H1 (cell line): ENCODE results near the gene SPOUT1. TPM values are rescaled to one million over a fixed set of nuclear protein-coding genes. Genes with fewer than 3 reads are reported as not detected.

Experiments used
- CTCF ChIA-PET: fragments of 300-600 bp; sonication (Branson Sonifier 250); formaldehyde crosslinking; loops from one replicate; lab custom pipeline; 2021; ENCODE audit not compliant: partially characterized antibody; lab: Charles Lee
- POLR2A ChIA-PET: fragments of 300-600 bp; sonication (Branson Sonifier 250); formaldehyde crosslinking; loops from one replicate; lab custom pipeline; 2021; ENCODE audit warnings: inconsistent platforms; ENCODE audit not compliant: partially characterized antibody; lab: Charles Lee
- DNase-seq, 2 experiments: peaks; one replicate each; pipeline versions ENCODE4 v3.0.0 to v3.0.0-alpha.2; 2010 to 2022; ENCODE audit warnings: low spot score in 2 of 2, low read depth in 1 of 2, mixed read lengths in 1 of 2
- FAIRE-seq: peaks from 2 replicates; lab custom pipeline; 2011; peaks lifted over from hg19 to GRCh38; lab: Jason Lieb, UNC
- H2AFZ ChIP-seq: 2 replicates; pipeline ENCODE4 v1.8.1; 2012; ENCODE audit warnings: low read length, inconsistent platforms
- H2AK5ac ChIP-seq: 2 replicates; pipeline ENCODE4 v1.6.1; 2013; ENCODE audit warnings: low read depth, low read length
- H2BK120ac ChIP-seq: replicated peaks from 2 replicates; pipeline ENCODE3; 2013; ENCODE audit warnings: low read depth, low read length, inconsistent platforms
- H2BK12ac ChIP-seq: 2 replicates; pipeline ENCODE4 v1.6.1; 2013; ENCODE audit warnings: low read depth, low read length
- H2BK15ac ChIP-seq: 2 replicates; pipeline ENCODE4 v1.6.1; 2013; ENCODE audit warnings: low read length
- H2BK20ac ChIP-seq: 2 replicates; pipeline ENCODE4 v1.6.1; 2013; ENCODE audit warnings: low read length
- H2BK5ac ChIP-seq: 2 replicates; pipeline ENCODE4 v1.6.1; 2013; ENCODE audit warnings: low read depth, low read length
- H3K14ac ChIP-seq: 2 replicates; pipeline ENCODE4 v1.6.1; 2013; ENCODE audit warnings: inconsistent platforms; ENCODE audit not compliant: insufficient read length
- H3K18ac ChIP-seq: 2 replicates; pipeline ENCODE4 v1.6.1; 2013; ENCODE audit warnings: low read length; ENCODE audit errors: extremely low read depth
- H3K23ac ChIP-seq: 2 replicates; pipeline ENCODE4 v1.6.1; 2013; ENCODE audit warnings: inconsistent platforms; ENCODE audit not compliant: insufficient read length
- H3K23me2 ChIP-seq: 2 replicates; pipeline ENCODE4 v1.6.1; 2013; ENCODE audit warnings: low read depth, low read length
- H3K27ac ChIP-seq: 2 replicates; pipeline ENCODE4 v1.6.1; 2011; ENCODE audit warnings: low read depth, low read length, inconsistent platforms
- H3K27me3 ChIP-seq, 4 experiments: replicated peaks in 1 of 4; 1 replicate in 1 of 4; 2 replicates in 3 of 4; pipeline versions ENCODE4 v1.6.1 to v1.8.1; 2011 to 2013; ENCODE audit warnings: low read length in 3 of 4, mild to moderate bottlenecking in 3 of 4, inconsistent platforms in 2 of 4, mixed read lengths in 2 of 4, moderate library complexity in 1 of 4; ENCODE audit not compliant: control insufficient read depth in 3 of 4, insufficient read depth in 3 of 4; ENCODE audit errors: extremely low read depth in 1 of 4
- H3K36me3 ChIP-seq, 4 experiments: 2 replicates each; pipeline versions ENCODE4 v1.6.1 to v1.8.1; 2011 to 2013; ENCODE audit warnings: mild to moderate bottlenecking in 4 of 4, low read length in 3 of 4, moderate library complexity in 2 of 4, control low read depth in 1 of 4, inconsistent platforms in 1 of 4; ENCODE audit not compliant: insufficient read depth in 4 of 4, control insufficient read depth in 2 of 4
- H3K4ac ChIP-seq: replicated peaks from 2 replicates; pipeline ENCODE3; 2013; ENCODE audit warnings: low read length, low read depth, mixed read lengths, inconsistent platforms; ENCODE audit not compliant: insufficient read length
- H3K4me1 ChIP-seq, 4 experiments: replicated peaks in 1 of 4; 1 replicate in 1 of 4; 2 replicates in 3 of 4; pipeline versions ENCODE4 v1.6.1 to v1.8.1; 2011 to 2013; ENCODE audit warnings: low read length in 3 of 4, inconsistent platforms in 2 of 4, mixed read lengths in 1 of 4; ENCODE audit not compliant: insufficient read depth in 4 of 4, control insufficient read depth in 3 of 4
- H3K4me2 ChIP-seq, 2 experiments: 2 replicates each; pipeline versions ENCODE4 v1.6.1 to v1.8.1; 2011 to 2013; ENCODE audit warnings: low read depth in 2 of 2, low read length in 2 of 2, control low read depth in 1 of 2, inconsistent platforms in 1 of 2, mild to moderate bottlenecking in 1 of 2; ENCODE audit not compliant: insufficient read depth in 1 of 2
- H3K4me3 ChIP-seq, 4 experiments: fragments of 200-600, 300-600 bp in 1 of 4; sonication (generic), shearing (Covaris generic), sonication (Bioruptor Twin) in 1 of 4; 2 replicates each; pipeline versions ENCODE4 v1.5.1 to v1.8.1; 2011 to 2016; ENCODE audit warnings: low read length in 4 of 4, low read depth in 3 of 4, control low read depth in 2 of 4, inconsistent platforms in 2 of 4, mild to moderate bottlenecking in 2 of 4, mixed read lengths in 1 of 4, moderate library complexity in 1 of 4; ENCODE audit not compliant: insufficient read depth in 2 of 4; ENCODE audit errors: extremely low read depth in 1 of 4
- H3K56ac ChIP-seq: replicated peaks from 2 replicates; pipeline ENCODE3; 2013; ENCODE audit warnings: low read depth, mild to moderate bottlenecking, mixed read lengths, low read length, inconsistent platforms; ENCODE audit not compliant: insufficient read length
- H3K79me1 ChIP-seq: 2 replicates; pipeline ENCODE4 v1.6.1; 2013; ENCODE audit warnings: low read depth, low read length, control low read depth
- H3K79me2 ChIP-seq, 2 experiments: 2 replicates each; pipeline versions ENCODE4 v1.6.1 to v1.8.1; 2012 to 2013; ENCODE audit warnings: low read length in 2 of 2, mild to moderate bottlenecking in 2 of 2, inconsistent platforms in 1 of 2; ENCODE audit not compliant: insufficient read depth in 2 of 2, control insufficient read depth in 1 of 2
- H3K9ac ChIP-seq, 4 experiments: replicated peaks in 1 of 4; 1 replicate in 1 of 4; 2 replicates in 3 of 4; pipeline versions ENCODE4 v1.6.1 to v1.8.1; 2011 to 2013; ENCODE audit warnings: low read depth in 3 of 4, low read length in 3 of 4, control low read depth in 2 of 4, mild to moderate bottlenecking in 2 of 4, moderate library complexity in 2 of 4, inconsistent platforms in 1 of 4; ENCODE audit errors: extremely low read depth in 1 of 4
- H3K9me3 ChIP-seq, 2 experiments: 2 replicates each; pipeline versions ENCODE4 v1.6.1 to v1.8.1; 2012 to 2013; ENCODE audit warnings: mild to moderate bottlenecking in 2 of 2, moderate library complexity in 2 of 2, control low read depth in 1 of 2, inconsistent platforms in 1 of 2, low read depth in 1 of 2, low read length in 1 of 2, mixed read lengths in 1 of 2; ENCODE audit not compliant: insufficient read depth in 2 of 2
- H4K20me1 ChIP-seq, 2 experiments: replicated peaks in 1 of 2; 2 replicates each; pipeline versions ENCODE3 to v1.8.1; 2011 to 2013; ENCODE audit warnings: inconsistent platforms in 2 of 2, low read length in 2 of 2, mild to moderate bottlenecking in 1 of 2; ENCODE audit not compliant: insufficient read depth in 2 of 2, control insufficient read depth in 1 of 2
- H4K5ac ChIP-seq: 2 replicates; pipeline ENCODE4 v1.6.1; 2013; ENCODE audit warnings: low read length, low read depth, mixed read lengths, inconsistent platforms; ENCODE audit not compliant: insufficient read length
- H4K8ac ChIP-seq: 2 replicates; pipeline ENCODE4 v1.8.0; 2013; ENCODE audit warnings: mild to moderate bottlenecking, moderate library complexity, low read length, inconsistent platforms; ENCODE audit not compliant: insufficient read depth; ENCODE audit errors: extremely low read depth
- H4K91ac ChIP-seq: replicated peaks from 2 replicates; pipeline ENCODE3; 2013; ENCODE audit warnings: low read length, mixed read lengths, inconsistent platforms; ENCODE audit not compliant: insufficient read length
- ASH2L ChIP-seq: fragments of 200-600, 300-600 bp; sonication (generic); IDR thresholded peaks from one replicate; pipeline ENCODE4 v1.7.1; 2017; ENCODE audit warnings: low read length
- CBX8 ChIP-seq: fragments of 300-800, 300-1000 bp; sonication (generic); IDR thresholded peaks from 2 replicates; pipeline ENCODE4 v1.7.1; 2016; ENCODE audit warnings: low read depth, low read length, borderline replicate concordance
- CEBPB ChIP-seq: IDR thresholded peaks from 2 replicates; pipeline ENCODE4 v1.6.1; 2012; ENCODE audit warnings: low read depth, low read length
- CHD1 ChIP-seq: IDR thresholded peaks from 2 replicates; pipeline ENCODE4 v1.6.1; 2012; ENCODE audit warnings: low read depth, low read length, improper control_type of control experiment
- CHD2 ChIP-seq: IDR thresholded peaks from 2 replicates; pipeline ENCODE4 v1.6.1; 2012; ENCODE audit warnings: low read length, improper control_type of control experiment
- GTF2F1 ChIP-seq: IDR thresholded peaks from 2 replicates; pipeline ENCODE4 v1.6.1; 2012; ENCODE audit warnings: low read depth, low read length, improper control_type of control experiment, borderline replicate concordance
- POU5F1 ChIP-seq: IDR thresholded peaks from 2 replicates; pipeline ENCODE4 v1.6.1; 2011; ENCODE audit warnings: low read depth, mild to moderate bottlenecking, low read length, moderate library complexity
- SIN3A ChIP-seq, 2 experiments: IDR thresholded peaks in 1 of 2; conservative IDR thresholded peaks in 1 of 2; 2 replicates each; pipeline ENCODE4 v1.6.1; 2011 to 2012; ENCODE audit warnings: low read length in 2 of 2, improper control_type of control experiment in 1 of 2, low read depth in 1 of 2, mild to moderate bottlenecking in 1 of 2
- SIRT6 ChIP-seq: IDR thresholded peaks from one replicate; pipeline ENCODE4 v1.7.1; 2012; ENCODE audit warnings: low read length, inconsistent platforms
- SP4 ChIP-seq: IDR thresholded peaks from 2 replicates; pipeline ENCODE4 v1.6.1; 2012; ENCODE audit warnings: low read length, inconsistent platforms
- SRF ChIP-seq: IDR thresholded peaks from 2 replicates; pipeline ENCODE4 v1.6.1; 2011; ENCODE audit warnings: mild to moderate bottlenecking, low read depth, low read length, moderate library complexity
- TBP ChIP-seq: IDR thresholded peaks from 2 replicates; pipeline ENCODE4 v1.6.1; 2011; ENCODE audit warnings: low read depth, low read length, improper control_type of control experiment
- TEAD4 ChIP-seq: IDR thresholded peaks from 2 replicates; pipeline ENCODE4 v1.6.1; 2012; ENCODE audit warnings: low read depth, low read length, inconsistent platforms, mixed read lengths
- YY1 ChIP-seq: IDR thresholded peaks from 2 replicates; pipeline ENCODE4 v1.6.1; 2011; ENCODE audit warnings: low read depth, mild to moderate bottlenecking, low read length
- WGBS, 2 experiments: shearing (Covaris generic) in 1 of 2; methylation state at CpG; one replicate each; pipeline versions ENCODE4 v1.1.6 to v1.1.7; 2013 to 2015; ENCODE audit warnings: low lambda C conversion rate in 2 of 2, mixed read lengths in 2 of 2, inconsistent platforms in 1 of 2, low coverage in 1 of 2, missing lambda C conversion rate in 1 of 2; ENCODE audit not compliant: insufficient replicate concordance in 2 of 2, insufficient coverage in 1 of 2, insufficient read length in 1 of 2; ENCODE audit errors: extremely low coverage in 1 of 2, missing lambda C conversion rate in 1 of 2; 5-methylcytosine and 5-hydroxymethylcytosine counted together
- polyA plus RNA-seq, 7 experiments: library from polyadenylated mRNA; depleted of rRNA in 3 of 7; stranded (reverse) in 5 of 7; unstranded in 2 of 7; fragments of >200 nt in 5 of 7; fragments of 200-250 nt in 2 of 7; gene quantifications; 1 replicate in 5 of 7; 2 replicates in 1 of 7; 4 replicates in 1 of 7; pipeline versions ENCODE4 v1.2.1 to v1.2.3, GENCODE V29; 2011 to 2013; ENCODE audit warnings: missing spikeins in 2 of 7, mixed read lengths in 2 of 7
- total RNA-seq: library from RNA; stranded (reverse); fragmentation: NEBNext Ultra II Directional; extraction: Animal tissue kit (Norgen Biotek cat#: 25700); gene quantifications from 2 replicates; pipeline ENCODE4 v1.2.1, GENCODE V29; 2021

The SPOUT1 gene
- total and polyA plus RNA-seq, 2 of the 8 experiments (the other 6 are each of a cell fraction or from before 2014, with no cell fraction given) = 69.2 to 77.8 TPM

GRCh38 chr9:128792134-128792533 is 37.5 kb downstream of the SPOUT1 start:
- H3K23ac ChIP-seq = no peak overlapping the region
- H3K23me2 ChIP-seq = peaks cover 5% of the 10 kb centered on the region; the same call in 1 of the 2 replicates
- peaks cover 0 to 2% (median 0%) of the 10 kb centered on the region in 4 experiments; a peak in 1 of 7 replicates for H3K4me1 ChIP-seq
- TF ChIP-seq SRF (no peak), POU5F1 (no peak), TBP (no peak), CHD1 (no peak), GTF2F1 (no peak), CEBPB (no peak), SIN3A (conservative IDR thresholded peaks at IDR 0.05 in 1 of 2, IDR thresholded peaks at IDR 0.05 in 1 of 2; ENCODE audit: low read depth in 1 of 2, low read length in 2 of 2) (no peak), ASH2L (no peak), CBX8 (no peak), TEAD4 (no peak), CHD2 (no peak), SP4 (no peak), YY1 (no peak), SIRT6 (no peak)
- no peak overlapping the region for H2BK15ac ChIP-seq
- peaks cover 5 to 16% (median 9%) of the 10 kb centered on the region in 4 experiments; a peak in 6 of 8 replicates for H3K36me3 ChIP-seq
- 90% methylated on average over 9 of the region's 9 CpGs; no CpG with 5 or more reads in 1 of the 2 experiments for WGBS, 2 experiments
- H2BK5ac ChIP-seq = no peak overlapping the region
- no peak overlapping the region for H3K27ac ChIP-seq
- H4K8ac ChIP-seq = no peak overlapping the region
- ChIA-PET CTCF (interaction anchor here (0.6 to 2.6 kb wide), 4 partner anchors 15 to 60 kb away, joined by 3 to 10 read pairs (median 5); no protein-coding TSS in a partner anchor), POLR2A (interaction anchor here (0.7 to 4.8 kb wide), 4 partner anchors 27 to 144 kb away, joined by 3 to 21 read pairs (median 4); partner anchors contain the start of gene ENDOG)
- peaks cover 0 to 7% of the 10 kb centered on the region in 2 experiments; a peak in 1 of 4 replicates for H3K79me2 ChIP-seq
- H4K5ac ChIP-seq = no peak overlapping the region
- no peak overlapping the region for H3K56ac ChIP-seq
- no peak overlapping the region for H2BK12ac ChIP-seq
- no peak overlapping the region for H3K4ac ChIP-seq
- no peak overlapping the region for H2BK120ac ChIP-seq
- H3K27me3 ChIP-seq = no peaks in the 10 kb centered on the region
- H4K20me1 ChIP-seq = peaks cover 0 to 1% of the 10 kb centered on the region in 2 experiments
- H3K4me2 ChIP-seq = no peak overlapping the region
- H3K4me3 ChIP-seq = no peak overlapping the region
- H3K9ac ChIP-seq = no peak overlapping the region
- no peaks in the 10 kb centered on the region for H3K9me3 ChIP-seq
- H2BK20ac ChIP-seq = no peak overlapping the region
- H3K79me1 ChIP-seq = no peaks in the 10 kb centered on the region; the same call in 1 of the 2 replicates
- DNase-seq = no peak
- H3K18ac ChIP-seq = no peak overlapping the region
- no peak overlapping the region for H3K14ac ChIP-seq
- H4K91ac ChIP-seq = no peak overlapping the region
- H2AK5ac ChIP-seq = no peak overlapping the region
- no peak for FAIRE-seq
- no peak overlapping the region for H2AFZ ChIP-seq
